T-cell (primary cell): ENCODE data around the gene PTPRM. TPM values are rescaled to one million over a fixed set of nuclear protein-coding genes. Genes with fewer than 3 reads are reported as not detected.

Source experiments
- ATAC-seq, 4 experiments: fragments of 200-7000 bp in 3 of 4; fragments of 150-1000 bp in 1 of 4; cut with Tn5 transposase; replicated peaks in 1 of 4; 1 replicate in 3 of 4; 2 replicates in 1 of 4; pipeline ENCODE4 v1.10.0; 2021; ENCODE audit warnings: moderate library complexity in 3 of 4, mild to moderate bottlenecking in 2 of 4, moderate number of reproducible peaks in 1 of 4
- CTCF ChIA-PET, 2 donors: fragments of 300-600 bp; sonication (Branson Sonifier 250); formaldehyde crosslinking; loops; one replicate each; lab custom pipeline; 2022; ENCODE audit warnings: antibody characterized with exemption in 2 of 2; lab: Charles Lee
- POLR2A ChIA-PET, 2 donors: fragments of 300-600 bp; sonication (Branson Sonifier 250); formaldehyde crosslinking; loops; one replicate each; lab custom pipeline; 2022; ENCODE audit warnings: antibody characterized with exemption in 2 of 2; lab: Charles Lee
- DNase-seq, 35 experiments: peaks; one replicate each; pipeline versions ENCODE4 v3.0.0 to v3.0.0-alpha.2; 2013 to 2023
- H3K27ac ChIP-seq: one replicate; pipeline ENCODE4 v1.5.1; 2013; ENCODE audit warnings: low read length
- H3K27me3 ChIP-seq, 2 experiments: replicated peaks in 1 of 2; 1 replicate in 1 of 2; 2 replicates in 1 of 2; pipeline versions ENCODE4 v1.6.1 to v1.7.0; 2013; ENCODE audit warnings: low read length in 1 of 2, mixed read lengths in 1 of 2; ENCODE audit not compliant: control insufficient read depth in 2 of 2, insufficient read depth in 2 of 2; ENCODE audit errors: extremely low read depth in 1 of 2
- H3K36me3 ChIP-seq, 2 donors: 1 replicate in 1 of 2; 2 replicates in 1 of 2; pipeline versions ENCODE4 v1.6.1 to v1.7.0; 2013; ENCODE audit warnings: low read length in 1 of 2; ENCODE audit not compliant: control insufficient read depth in 2 of 2, insufficient read depth in 1 of 2; ENCODE audit errors: extremely low read depth in 1 of 2
- H3K4me1 ChIP-seq, 2 experiments: 1 replicate in 1 of 2; 2 replicates in 1 of 2; pipeline versions ENCODE4 v1.6.1 to v1.7.0; 2013; ENCODE audit warnings: low read length in 2 of 2, mixed read lengths in 1 of 2; ENCODE audit not compliant: insufficient read depth in 2 of 2, control insufficient read depth in 1 of 2; ENCODE audit errors: extremely low read depth in 1 of 2
- H3K4me3 ChIP-seq, 2 donors: 1 replicate in 1 of 2; 2 replicates in 1 of 2; pipeline versions ENCODE4 v1.5.1 to v1.7.0; 2013; ENCODE audit warnings: mild to moderate bottlenecking in 2 of 2, low read length in 1 of 2, moderate library complexity in 1 of 2; ENCODE audit not compliant: control insufficient read depth in 1 of 2; ENCODE audit errors: extremely low read depth in 1 of 2
- H3K9me3 ChIP-seq: 2 replicates; pipeline ENCODE4 v1.7.0; 2013
- H3K27ac Mint-ChIP-seq, 2 donors: one replicate each; pipeline ENCODE4 v1.8.0; 2020 to 2021; ENCODE audit warnings: mild to moderate bottlenecking in 2 of 2, mixed read lengths in 2 of 2
- H3K27me3 Mint-ChIP-seq, 2 donors: one replicate each; pipeline ENCODE4 v1.8.0; 2021 to 2022; ENCODE audit warnings: mixed read lengths in 2 of 2
- H3K36me3 Mint-ChIP-seq: one replicate; pipeline ENCODE4 v1.8.0; 2021; ENCODE audit warnings: mixed read lengths
- H3K4me1 Mint-ChIP-seq, 3 donors: one replicate each; pipeline ENCODE4 v1.8.0; 2020 to 2022; ENCODE audit warnings: mixed read lengths in 3 of 3, mild to moderate bottlenecking in 1 of 3
- H3K4me3 Mint-ChIP-seq, 3 donors: one replicate each; pipeline ENCODE4 v1.8.0; 2020 to 2022; ENCODE audit warnings: mild to moderate bottlenecking in 3 of 3, mixed read lengths in 3 of 3, moderate library complexity in 3 of 3
- H3K9me3 Mint-ChIP-seq, 3 donors: one replicate each; pipeline ENCODE4 v1.8.0; 2020 to 2022; ENCODE audit warnings: mixed read lengths in 3 of 3
- WGBS: methylation state at CpG from one replicate; pipeline ENCODE4 v1.1.5; 2013; ENCODE audit warnings: missing lambda C conversion rate; ENCODE audit not compliant: insufficient coverage; 5-methylcytosine and 5-hydroxymethylcytosine counted together
- total RNA-seq, 35 experiments: library from RNA in 6 of 35; stranded (reverse) in 6 of 35; fragments of 120-200 nt in 1 of 35; gene quantifications; one replicate each; pipeline versions ENCODE4 v1.2.1 to v1.2.4 and lab custom pipeline; 2013 to 2026

Gene PTPRM
- total RNA-seq, 5 donors from 2014 or later (not counting 1 experiment from before 2014, with no cell fraction given) = 4.1 to 47.4 (median 7.1) TPM

DNA sequence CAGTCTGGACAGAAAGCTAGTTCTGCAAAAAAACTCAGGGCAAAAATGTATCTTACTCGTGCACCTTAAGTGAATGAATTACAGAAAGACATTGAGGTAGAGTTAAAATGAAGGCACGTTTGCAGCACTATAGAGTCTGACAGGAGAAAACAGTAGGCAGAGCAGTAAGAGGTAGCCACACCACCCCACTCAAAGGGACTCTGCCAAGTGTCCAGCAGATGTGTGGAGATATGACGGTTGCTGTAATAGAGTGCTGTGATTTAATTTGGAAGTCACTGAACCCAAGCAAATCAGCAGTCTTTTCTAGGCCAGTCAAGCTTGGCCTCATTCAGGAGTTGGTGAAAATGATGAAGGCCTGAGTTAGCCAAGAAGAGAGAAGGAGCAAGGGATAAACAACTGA is 464.4 kb downstream of the PTPRM start:
- WGBS = 100% methylated on average over 1 of the region's 3 CpGs
- H3K4me3 Mint-ChIP-seq = no peak overlapping the region
- H3K27me3 Mint-ChIP-seq = no peaks in the 10 kb centered on the region
- ChIA-PET CTCF (no interaction called here), POLR2A (no interaction called here)
- H3K27ac Mint-ChIP-seq = no peak overlapping the region
- Histone ChIP-seq H3K27me3 (peaks cover 0 to 3% of the 10 kb centered on the region in 2 experiments), H3K4me3 (no peak overlapping the region), H3K9me3 (no peaks in the 10 kb centered on the region), H3K4me1 (no peaks in the 10 kb centered on the region), H3K36me3 (no peaks in the 10 kb centered on the region), H3K27ac (no peak overlapping the region)
- H3K9me3 Mint-ChIP-seq = peaks cover 3 to 6% (median 5%) of the 10 kb centered on the region in 3 donors
- no peak for DNase-seq
- no peaks in the 10 kb centered on the region for H3K4me1 Mint-ChIP-seq
- no peaks in the 10 kb centered on the region for H3K36me3 Mint-ChIP-seq
- ATAC-seq = no peak

- H3K27me3 Mint-ChIP-seq = no peaks in the 10 kb centered on the region
- Histone ChIP-seq H3K4me1 (no peaks in the 10 kb centered on the region), H3K27me3 (no peaks in the 10 kb centered on the region), H3K4me3 (no peak overlapping the region), H3K36me3 (no peaks in the 10 kb centered on the region), H3K27ac (no peak overlapping the region), H3K9me3 (no peaks in the 10 kb centered on the region)
- H3K27ac Mint-ChIP-seq = no peak overlapping the region
- H3K4me1 Mint-ChIP-seq = no peaks in the 10 kb centered on the region
- ChIA-PET POLR2A (no interaction called here), CTCF (no interaction called here)
- ATAC-seq (no peak), DNase-seq (no peak)
- H3K9me3 Mint-ChIP-seq = peaks cover 2 to 3% (median 2%) of the 10 kb centered on the region in 3 donors
- H3K36me3 Mint-ChIP-seq = no peaks in the 10 kb centered on the region
- H3K4me3 Mint-ChIP-seq = no peak overlapping the region
- no CpG with 5 or more reads among the region's 1 CpG for WGBS
Measured at GRCh38 chr18:8034674-8035073, 467.6 kb downstream of the PTPRM start.

DNA sequence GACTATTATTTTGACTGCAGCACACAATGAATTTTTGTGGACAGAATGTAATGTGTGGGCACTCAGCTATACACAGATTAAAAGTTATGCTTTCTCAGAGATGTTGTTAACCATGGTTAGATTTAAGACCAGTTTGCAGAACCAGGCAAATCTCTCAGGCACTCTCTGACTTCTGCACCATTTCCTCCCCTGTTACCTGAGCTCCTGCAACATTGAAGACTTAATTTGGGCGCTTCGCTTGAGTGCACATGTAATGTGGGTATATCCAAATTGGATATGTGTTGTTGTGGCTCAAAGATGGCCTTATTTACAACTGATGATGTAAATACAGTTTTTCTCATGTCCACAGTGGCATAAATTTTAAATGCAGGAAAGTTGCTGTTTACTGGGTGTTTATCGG is 469.4 kb downstream of the PTPRM start:
- ChIA-PET POLR2A (no interaction called here), CTCF (no interaction called here)
- Mint-ChIP-seq H3K4me1 (no peaks in the 10 kb centered on the region), H3K36me3 (no peaks in the 10 kb centered on the region), H3K27me3 (no peaks in the 10 kb centered on the region), H3K4me3 (no peak overlapping the region), H3K27ac (no peak overlapping the region), H3K9me3 (peaks cover 0 to 2% (median 0%) of the 10 kb centered on the region in 3 donors)
- ATAC-seq (no peak), DNase-seq (no peak)
- H3K4me3 ChIP-seq = no peak overlapping the region
- no peaks in the 10 kb centered on the region for H3K36me3 ChIP-seq
- no peaks in the 10 kb centered on the region for H3K27me3 ChIP-seq
- no peaks in the 10 kb centered on the region for H3K4me1 ChIP-seq
- no CpG with 5 or more reads among the region's 3 CpGs for WGBS
- H3K27ac ChIP-seq = no peak overlapping the region
- H3K9me3 ChIP-seq = no peaks in the 10 kb centered on the region

DNA sequence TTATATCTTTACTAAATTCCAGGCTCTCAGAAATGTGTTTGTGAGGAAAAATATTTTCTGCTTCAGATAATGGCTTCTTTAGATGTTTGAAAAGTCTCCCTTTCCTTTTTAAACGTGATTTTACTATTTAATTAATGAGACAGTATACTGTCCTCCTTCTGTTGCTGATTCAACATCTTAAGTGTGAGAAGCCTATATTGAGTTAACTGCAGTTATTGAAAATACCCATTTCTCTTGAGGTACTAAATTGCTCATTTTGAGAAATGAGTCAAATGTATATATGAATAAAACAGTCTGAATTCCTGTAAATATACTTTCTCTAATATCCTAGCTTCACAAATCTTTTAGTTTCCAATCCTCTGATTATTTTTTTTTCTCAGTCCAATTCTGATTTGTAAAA is 470.2 kb downstream of the PTPRM start:
- no peaks in the 10 kb centered on the region for H3K4me1 Mint-ChIP-seq
- POLR2A ChIA-PET = no interaction called here
- H3K27ac Mint-ChIP-seq = no peak overlapping the region
- ATAC-seq (no peak), DNase-seq (no peak)
- no peak overlapping the region for H3K4me3 ChIP-seq
- H3K4me1 ChIP-seq = no peaks in the 10 kb centered on the region
- no peaks in the 10 kb centered on the region for H3K36me3 ChIP-seq
- H3K36me3 Mint-ChIP-seq = no peaks in the 10 kb centered on the region
- H3K27me3 ChIP-seq = no peaks in the 10 kb centered on the region
- H3K27ac ChIP-seq = no peak overlapping the region
- WGBS = no CpG with 5 or more reads among the region's 1 CpG
- no peak overlapping the region for H3K4me3 Mint-ChIP-seq
- H3K9me3 ChIP-seq = no peaks in the 10 kb centered on the region
- H3K27me3 Mint-ChIP-seq = no peaks in the 10 kb centered on the region
- CTCF ChIA-PET = no interaction called here
- H3K9me3 Mint-ChIP-seq = peaks cover 0 to 2% (median 0%) of the 10 kb centered on the region in 3 donors

DNA sequence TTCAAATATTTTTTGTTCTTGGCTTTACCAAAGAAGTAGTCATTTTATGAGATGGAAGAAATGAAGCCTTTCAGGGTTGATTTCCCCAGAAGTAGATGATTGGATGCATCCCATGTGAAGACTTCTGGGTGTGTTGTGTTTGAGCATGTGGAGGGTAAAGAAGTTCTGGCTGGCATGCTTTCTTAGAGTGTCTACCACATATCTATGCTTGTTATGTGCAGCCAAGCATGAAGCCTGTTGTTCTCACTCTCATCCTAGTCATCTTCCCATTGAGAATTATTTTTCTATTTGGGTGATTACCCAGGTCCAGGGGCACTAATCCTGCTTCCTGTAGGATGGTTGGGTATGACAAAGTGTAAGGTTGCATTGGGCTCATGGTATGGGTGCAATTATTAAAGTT is 472.9 kb downstream of the PTPRM start:
- no peak for ATAC-seq
- DNase-seq = no peak
- Mint-ChIP-seq H3K27ac (no peak overlapping the region), H3K36me3 (no peaks in the 10 kb centered on the region), H3K4me3 (no peak overlapping the region), H3K4me1 (no peaks in the 10 kb centered on the region), H3K9me3 (peaks cover 0 to 3% (median 0%) of the 10 kb centered on the region in 3 donors), H3K27me3 (no peaks in the 10 kb centered on the region)
- Histone ChIP-seq H3K36me3 (no peaks in the 10 kb centered on the region), H3K27ac (no peak overlapping the region), H3K9me3 (no peaks in the 10 kb centered on the region), H3K4me1 (no peaks in the 10 kb centered on the region), H3K27me3 (no peaks in the 10 kb centered on the region), H3K4me3 (no peak overlapping the region)
- CTCF ChIA-PET = no interaction called here
- POLR2A ChIA-PET = no interaction called here

DNA sequence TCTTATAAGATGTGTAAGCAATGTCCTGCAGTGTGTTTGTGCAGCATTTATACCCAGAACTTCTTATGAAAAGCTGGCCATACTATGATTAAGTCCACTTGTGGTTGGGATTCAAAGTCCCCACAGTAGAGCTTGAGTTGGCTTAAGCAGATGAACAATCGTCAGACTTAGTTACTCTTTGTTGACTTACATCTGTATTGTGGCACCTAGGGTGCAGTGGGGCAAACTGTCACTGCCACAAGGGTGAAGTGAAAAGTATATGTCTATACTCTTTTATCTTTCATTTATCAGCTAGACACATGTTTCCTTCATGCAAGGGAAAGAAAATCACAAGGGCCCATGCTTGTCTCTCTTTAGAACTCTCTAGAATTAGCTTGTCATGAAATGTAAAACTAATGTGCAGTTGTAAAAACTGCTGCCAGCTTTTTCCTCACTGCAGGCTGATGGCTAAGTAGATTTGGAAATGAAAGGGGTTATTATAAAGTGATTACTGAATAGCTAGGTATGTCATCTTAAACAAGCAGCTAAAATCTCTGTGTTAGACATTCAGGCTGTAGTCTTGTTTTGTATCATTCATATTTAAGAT is 474.5 kb downstream of the PTPRM start:
- H3K27ac Mint-ChIP-seq = no peak overlapping the region
- Histone ChIP-seq H3K27me3 (no peaks in the 10 kb centered on the region), H3K4me1 (no peaks in the 10 kb centered on the region), H3K9me3 (no peaks in the 10 kb centered on the region), H3K36me3 (no peaks in the 10 kb centered on the region), H3K4me3 (no peak overlapping the region), H3K27ac (no peak overlapping the region)
- ChIA-PET CTCF (no interaction called here), POLR2A (no interaction called here)
- peaks cover 0 to 5% (median 0%) of the 10 kb centered on the region in 3 donors for H3K9me3 Mint-ChIP-seq
- no peaks in the 10 kb centered on the region for H3K36me3 Mint-ChIP-seq
- H3K4me1 Mint-ChIP-seq = peaks cover 4 to 9% (median 7%) of the 10 kb centered on the region in 3 donors
- H3K27me3 Mint-ChIP-seq = no peaks in the 10 kb centered on the region
- no peak for DNase-seq
- H3K4me3 Mint-ChIP-seq = no peak overlapping the region
- ATAC-seq = no peak
- WGBS = no CpG with 5 or more reads among the region's 1 CpG

DNA sequence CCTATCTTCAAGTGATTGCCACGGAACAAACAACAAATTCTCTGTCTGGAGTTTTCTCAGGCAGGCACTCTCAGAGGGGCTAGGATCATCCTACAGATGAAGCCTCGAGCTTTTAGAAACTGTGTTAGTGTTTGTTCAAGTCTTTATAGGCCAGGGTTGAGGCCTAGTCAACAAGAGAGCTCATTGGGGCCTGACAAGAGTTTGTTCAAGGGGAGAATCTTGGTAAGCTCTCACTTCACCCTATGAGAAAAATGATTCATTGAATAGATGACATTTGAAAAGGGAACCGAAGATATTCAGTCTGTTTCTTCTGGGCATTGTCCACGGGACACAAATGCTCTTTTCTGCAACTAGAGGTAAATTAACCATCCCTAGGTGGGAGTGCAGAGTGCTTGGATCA is 476.9 kb downstream of the PTPRM start:
- H3K9me3 Mint-ChIP-seq = peaks cover 0 to 5% (median 3%) of the 10 kb centered on the region in 3 donors
- no peak for DNase-seq

More for the DNA sequence above, 476.9 kb downstream of the PTPRM start:
- POLR2A ChIA-PET = no interaction called here
- Histone ChIP-seq H3K27me3 (no peaks in the 10 kb centered on the region), H3K36me3 (no peaks in the 10 kb centered on the region), H3K9me3 (no peaks in the 10 kb centered on the region), H3K27ac (no peak overlapping the region), H3K4me1 (no peaks in the 10 kb centered on the region), H3K4me3 (no peak overlapping the region)
- no peak for ATAC-seq
- 71% methylated on average over 2 of the region's 4 CpGs for WGBS
- Mint-ChIP-seq H3K27me3 (no peaks in the 10 kb centered on the region), H3K4me3 (no peak overlapping the region), H3K27ac (no peak overlapping the region), H3K4me1 (peaks cover 6 to 9% (median 7%) of the 10 kb centered on the region in 3 donors), H3K36me3 (no peaks in the 10 kb centered on the region)
- CTCF ChIA-PET = no interaction called here
